BLaER1 (cell line): Measurements from ENCODE around the gene GPRC5D.

Experiments
- H3K27ac ChIP-seq: shearing (Covaris generic); formaldehyde crosslinking; 2 replicates; pipeline ENCODE4 v1.8.1; 2022
- H3K27me3 ChIP-seq: shearing (Covaris generic); formaldehyde crosslinking; 2 replicates; pipeline ENCODE4 v1.8.1; 2022
- H3K36me3 ChIP-seq: shearing (Covaris generic); formaldehyde crosslinking; 2 replicates; pipeline ENCODE4 v1.8.1; 2022
- H3K4me1 ChIP-seq: shearing (Covaris generic); formaldehyde crosslinking; 2 replicates; pipeline ENCODE4 v1.8.1; 2022
- H3K4me2 ChIP-seq: shearing (Covaris generic); formaldehyde crosslinking; 2 replicates; pipeline ENCODE4 v1.8.1; 2022
- H3K4me3 ChIP-seq: shearing (Covaris generic); formaldehyde crosslinking; 2 replicates; pipeline ENCODE4 v1.8.1; 2022
- H3K9ac ChIP-seq: shearing (Covaris generic); formaldehyde crosslinking; 2 replicates; pipeline ENCODE4 v1.8.1; 2022
- H3K9me3 ChIP-seq: shearing (Covaris generic); formaldehyde crosslinking; 2 replicates; pipeline ENCODE4 v1.8.1; 2022
- H4K20me1 ChIP-seq: shearing (Covaris generic); formaldehyde crosslinking; 2 replicates; pipeline ENCODE4 v1.8.1; 2022
- Cebpa-rat ChIP-seq: shearing (Covaris generic); IDR thresholded peaks from 2 replicates; pipeline ENCODE4 v1.8.1; 2022

GPRC5D gene

DNA sequence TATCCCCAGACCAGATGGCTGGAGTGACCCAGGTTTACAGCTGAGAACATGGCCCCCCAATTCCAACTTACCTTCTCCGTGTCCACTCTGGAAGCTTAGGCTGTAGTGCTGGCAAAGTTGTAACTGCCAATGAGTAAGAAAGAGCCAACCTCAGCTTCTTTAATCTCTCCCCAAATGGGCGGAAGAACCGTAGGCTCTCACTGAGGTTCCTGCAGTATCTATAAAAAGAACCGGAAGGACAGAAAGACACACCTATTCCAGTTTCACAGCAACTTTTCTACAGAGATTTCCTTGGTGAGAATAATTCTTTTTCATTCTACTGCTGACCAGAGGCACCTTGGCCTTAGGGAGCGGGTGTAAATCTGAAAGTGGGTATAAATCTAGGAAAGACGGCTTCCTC lies at the start of gene GPRC5D:
GPRC5D (minus strand) TSS at position 135 of the 400 bp plus-strand sequence. CDS start 1,786 bp downstream, outside the sequence.
- no peak within 1 kb of the TSS for H3K9ac ChIP-seq
- no peak for TF ChIP-seq Cebpa-rat
- H3K27me3 ChIP-seq: no peaks in the 10 kb centered on the region
- no peaks in the 10 kb centered on the region for H3K36me3 ChIP-seq
- no peak within 1 kb of the TSS for H3K27ac ChIP-seq
- H3K4me3 ChIP-seq: no peak within 1 kb of the TSS
- no peaks in the 10 kb centered on the region for H4K20me1 ChIP-seq
- no peaks in the 10 kb centered on the region for H3K4me1 ChIP-seq
- no peak within 1 kb of the TSS for H3K4me2 ChIP-seq
- no peaks in the 10 kb centered on the region; the same call in 1 of the 2 replicates for H3K9me3 ChIP-seq

DNA sequence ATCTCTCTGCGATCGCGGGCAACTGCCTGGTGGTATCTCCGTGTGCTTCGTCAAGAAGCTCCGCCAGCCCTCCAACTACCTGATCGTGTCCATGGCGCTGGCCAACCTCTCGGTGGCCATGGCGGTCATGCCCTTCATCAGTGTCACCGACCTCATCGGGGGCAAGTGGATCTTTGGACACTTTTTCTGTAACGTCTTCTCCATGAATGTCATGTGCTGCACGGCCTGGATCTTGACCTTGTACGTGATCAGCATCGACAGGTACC lies 49.7 kb upstream of the GPRC5D start:
- Histone ChIP-seq H4K20me1 (no peaks in the 10 kb centered on the region), H3K4me1 (peaks cover 23% of the 10 kb centered on the region), H3K9me3 (no peaks in the 10 kb centered on the region), H3K9ac (peak overlapping the region; percentile 71), H3K27me3 (peaks cover 24% of the 10 kb centered on the region), H3K36me3 (no peaks in the 10 kb centered on the region), H3K4me3 (peak overlapping the region; percentile 76), H3K4me2 (peak overlapping the region; percentile 100), H3K27ac (no peak overlapping the region)
- TF ChIP-seq Cebpa-rat: no peak

DNA sequence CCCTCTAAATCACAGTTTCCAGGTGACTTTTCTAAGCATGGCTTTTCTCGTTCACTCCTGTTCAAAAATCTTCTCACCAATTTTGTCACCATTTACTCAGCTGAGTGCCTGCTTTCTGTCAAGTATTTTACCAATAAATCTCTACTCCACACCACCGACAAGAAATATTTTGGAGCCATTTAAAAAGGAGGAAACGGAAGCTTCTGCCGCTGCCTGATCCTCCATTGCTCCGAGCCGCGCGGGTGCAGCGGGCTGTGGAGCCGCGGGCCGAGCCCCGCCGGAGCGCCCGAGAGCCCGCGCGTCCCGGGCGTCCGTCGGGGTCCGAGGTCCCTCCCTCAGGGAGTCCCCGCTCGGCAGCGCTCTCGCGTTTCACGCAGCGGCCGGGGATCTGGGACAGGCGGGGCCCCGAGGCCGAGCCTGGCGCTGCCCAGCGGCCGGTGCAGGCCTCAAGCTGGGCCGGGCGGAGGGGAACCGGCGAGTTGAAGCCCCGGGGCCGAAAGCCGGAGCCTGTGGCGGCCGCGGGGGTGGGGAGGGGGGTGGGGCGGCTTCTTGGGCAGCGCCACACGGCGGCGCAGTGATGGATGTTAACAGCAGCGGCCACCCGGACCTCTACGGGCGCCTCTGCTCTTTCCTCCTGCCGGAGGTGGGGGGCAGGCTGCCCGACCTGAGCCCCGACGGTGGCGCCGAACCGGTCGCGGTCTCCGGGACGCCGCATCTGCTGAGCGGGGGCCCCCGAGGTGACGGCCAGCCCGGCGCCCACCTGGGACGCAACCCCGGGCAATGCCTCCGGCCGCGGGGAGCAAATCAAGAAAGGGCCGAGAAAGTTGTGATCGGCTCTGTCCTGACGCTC lies 49.2 kb upstream of the GPRC5D start:
- Histone ChIP-seq H3K4me1 (peaks cover 23% of the 10 kb centered on the region), H3K36me3 (no peaks in the 10 kb centered on the region), H4K20me1 (no peaks in the 10 kb centered on the region), H3K9me3 (no peaks in the 10 kb centered on the region), H3K4me3 (peak overlapping the region; percentile 76), H3K9ac (peak overlapping the region; percentile 71), H3K27me3 (peaks cover 24% of the 10 kb centered on the region), H3K27ac (peak overlapping the region; percentile 49; the same call in 1 of the 2 replicates), H3K4me2 (peak overlapping the region; percentile 100)
- no peak for TF ChIP-seq Cebpa-rat

DNA sequence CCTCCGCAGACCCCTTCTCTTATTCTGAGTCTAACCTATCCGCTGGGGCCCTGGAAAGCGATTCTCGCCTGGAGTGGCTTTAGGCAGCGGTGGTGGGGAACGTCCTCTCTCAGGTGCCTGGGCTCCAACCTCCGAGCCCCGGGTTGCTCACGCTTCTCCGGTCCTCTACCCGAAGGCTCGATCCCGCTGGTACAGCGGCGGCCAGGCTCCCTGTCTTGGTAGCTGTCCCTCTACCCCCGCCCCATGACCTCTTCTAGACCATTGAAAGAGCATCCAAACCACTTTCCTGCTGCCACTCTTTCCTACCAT lies 48.6 kb upstream of the GPRC5D start:
- no peak for TF ChIP-seq Cebpa-rat
- no peaks in the 10 kb centered on the region for H4K20me1 ChIP-seq
- H3K4me2 ChIP-seq: peak overlapping the region; percentile 100
- peak overlapping the region; percentile 71 for H3K9ac ChIP-seq
- no peaks in the 10 kb centered on the region for H3K9me3 ChIP-seq
- H3K4me3 ChIP-seq: peak overlapping the region; percentile 76
- peaks cover 23% of the 10 kb centered on the region for H3K4me1 ChIP-seq
- no peaks in the 10 kb centered on the region for H3K36me3 ChIP-seq
- H3K27ac ChIP-seq: peak overlapping the region; percentile 49; the same call in 1 of the 2 replicates
- H3K27me3 ChIP-seq: peaks cover 24% of the 10 kb centered on the region

DNA sequence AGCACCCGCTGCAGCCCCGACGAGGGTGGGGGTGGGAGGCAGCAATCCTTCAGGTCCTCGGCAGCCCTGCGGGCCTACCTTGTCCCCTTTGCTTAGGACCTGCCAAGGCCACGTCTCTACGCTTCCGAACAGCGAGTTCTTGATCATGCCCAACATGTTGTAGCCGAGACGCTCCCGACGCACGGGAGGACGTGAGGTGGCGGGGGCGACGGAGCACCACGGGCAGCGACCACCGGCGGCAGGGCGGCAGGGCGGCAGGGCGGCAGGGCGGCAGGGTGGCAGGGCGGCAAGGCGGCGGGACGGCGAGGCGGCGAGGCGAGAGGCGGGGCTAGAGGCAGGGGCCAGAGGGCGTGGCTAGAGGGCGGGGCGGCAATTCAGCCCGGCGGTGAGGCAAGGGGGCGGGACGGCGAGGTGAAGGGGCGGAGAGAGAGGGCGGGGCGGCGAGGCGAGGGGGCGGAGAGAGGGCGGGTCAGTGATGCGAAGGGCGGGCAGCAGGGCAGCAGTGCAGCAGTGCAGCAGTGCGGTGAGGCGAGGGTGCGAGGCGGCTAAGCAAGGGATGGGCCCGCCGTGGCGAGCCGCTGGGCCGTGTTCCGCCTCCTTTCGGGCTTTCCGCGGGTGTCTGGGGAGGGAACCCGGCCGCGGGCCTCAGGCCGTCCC lies 48.1 kb upstream of the GPRC5D start, which contains the start of gene HEBP1:
HEBP1 (minus strand) TSS at position 307 of the 657 bp plus-strand sequence; CDS start at position 156, 151 bp downstream.
- H3K4me3 ChIP-seq: peak within 1 kb of the TSS; percentile 76
- H3K27ac ChIP-seq: peak within 1 kb of the TSS; percentile 51; the same call in 1 of the 2 replicates
- H3K4me1 ChIP-seq: peaks cover 23% of the 10 kb centered on the region
- H3K9ac ChIP-seq: peak within 1 kb of the TSS; percentile 80
- H4K20me1 ChIP-seq: no peaks in the 10 kb centered on the region
- TF ChIP-seq Cebpa-rat: no peak
- H3K4me2 ChIP-seq: peak within 1 kb of the TSS; percentile 100
- peaks cover 24% of the 10 kb centered on the region for H3K27me3 ChIP-seq
- H3K36me3 ChIP-seq: no peaks in the 10 kb centered on the region
- H3K9me3 ChIP-seq: no peaks in the 10 kb centered on the region

DNA sequence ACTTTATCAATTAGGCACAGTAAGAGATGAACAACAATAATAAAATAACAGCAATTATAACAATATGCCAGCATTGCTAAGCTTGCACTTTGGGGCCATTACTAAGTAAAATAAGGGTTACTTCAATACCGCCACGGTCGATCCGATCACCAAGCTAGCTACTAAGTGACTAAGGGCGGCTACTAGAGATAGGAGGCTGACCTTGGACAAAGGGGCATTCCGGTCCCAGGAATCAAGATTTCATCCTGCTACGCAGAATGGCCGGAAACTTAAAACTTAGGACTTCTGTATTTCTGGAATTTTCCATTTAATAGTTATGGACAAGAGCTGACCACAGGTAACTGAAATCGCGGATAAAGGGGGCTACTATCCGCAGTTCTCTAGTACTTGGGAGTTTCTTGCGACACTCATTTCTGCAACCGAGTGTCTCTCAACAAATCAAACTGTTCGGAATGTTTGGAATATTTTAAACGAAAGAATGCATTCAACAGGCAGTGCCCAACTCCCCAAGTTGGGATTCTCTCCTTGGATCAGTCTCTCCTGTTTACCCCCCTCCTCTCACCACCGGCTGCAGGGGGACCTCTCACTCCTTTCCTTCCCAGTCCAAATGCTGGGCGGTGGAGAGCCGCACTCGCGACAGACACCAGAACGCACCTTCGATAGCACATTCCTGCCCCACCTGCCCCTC lies 47.4 kb upstream of the GPRC5D start:
- peak overlapping the region; percentile 100 for H3K4me2 ChIP-seq
- peaks cover 23% of the 10 kb centered on the region for H3K4me1 ChIP-seq
- peak overlapping the region; percentile 76 for H3K4me3 ChIP-seq
- 0 out of 2 replicates have a peak, but pooled peaks have one; percentile 25 for TF ChIP-seq Cebpa-rat
- H4K20me1 ChIP-seq: no peaks in the 10 kb centered on the region
- H3K9ac ChIP-seq: peak overlapping the region; percentile 80
- H3K36me3 ChIP-seq: no peaks in the 10 kb centered on the region
- H3K27ac ChIP-seq: peak overlapping the region; percentile 51; the same call in 1 of the 2 replicates
- H3K27me3 ChIP-seq: peaks cover 24% of the 10 kb centered on the region
- no peaks in the 10 kb centered on the region for H3K9me3 ChIP-seq

DNA sequence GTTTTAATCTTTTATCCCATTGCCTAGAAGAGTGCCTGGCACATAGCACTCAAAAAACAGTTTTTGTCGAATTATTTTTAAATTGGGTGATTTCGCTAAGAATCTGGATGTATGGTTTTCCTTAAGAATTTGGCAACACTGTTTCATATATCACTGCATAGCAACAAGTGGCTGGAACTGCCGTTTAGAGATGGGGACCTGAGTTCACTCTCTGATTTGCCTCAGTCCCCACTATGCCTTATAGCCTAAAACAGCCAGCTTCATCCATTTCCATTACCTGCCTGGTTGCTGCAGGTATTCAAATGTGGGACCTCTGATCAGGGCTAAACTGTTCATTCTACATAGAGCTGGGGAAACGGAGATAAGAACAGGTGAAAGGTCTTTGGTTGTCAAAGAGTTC lies 46.3 kb upstream of the GPRC5D start:
- no peaks in the 10 kb centered on the region for H3K9me3 ChIP-seq
- no peak for TF ChIP-seq Cebpa-rat
- no peak overlapping the region for H3K4me2 ChIP-seq
- H3K9ac ChIP-seq: no peak overlapping the region
- H3K4me3 ChIP-seq: no peak overlapping the region
- peaks cover 24% of the 10 kb centered on the region for H3K27me3 ChIP-seq
- H3K4me1 ChIP-seq: peaks cover 27% of the 10 kb centered on the region
- no peaks in the 10 kb centered on the region for H4K20me1 ChIP-seq
- H3K36me3 ChIP-seq: no peaks in the 10 kb centered on the region
- H3K27ac ChIP-seq: no peak overlapping the region

DNA sequence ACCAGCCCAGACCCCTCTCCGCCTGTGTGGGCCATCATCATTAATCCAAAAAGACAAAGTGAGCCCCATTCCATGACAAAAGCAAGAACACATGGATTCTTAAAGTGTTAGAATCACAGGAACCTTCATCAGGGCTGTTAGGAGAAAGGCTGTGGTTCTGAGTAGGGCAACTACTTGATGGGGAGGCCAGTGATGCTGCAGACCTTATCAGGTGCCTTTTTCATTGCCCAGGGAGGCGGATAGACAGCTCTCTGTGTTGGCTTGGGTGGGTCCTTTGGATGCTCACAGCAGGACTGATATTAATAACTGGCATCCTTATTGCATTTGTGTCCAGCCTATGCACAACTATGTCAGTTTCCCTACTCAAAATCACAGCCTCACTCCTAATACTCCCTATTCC lies 45.8 kb upstream of the GPRC5D start:
- 0 out of 2 replicates have a peak overlapping the region, but pooled peaks have one; percentile 11 for H3K4me2 ChIP-seq
- H3K9me3 ChIP-seq: no peaks in the 10 kb centered on the region
- H3K4me3 ChIP-seq: no peak overlapping the region

DNA sequence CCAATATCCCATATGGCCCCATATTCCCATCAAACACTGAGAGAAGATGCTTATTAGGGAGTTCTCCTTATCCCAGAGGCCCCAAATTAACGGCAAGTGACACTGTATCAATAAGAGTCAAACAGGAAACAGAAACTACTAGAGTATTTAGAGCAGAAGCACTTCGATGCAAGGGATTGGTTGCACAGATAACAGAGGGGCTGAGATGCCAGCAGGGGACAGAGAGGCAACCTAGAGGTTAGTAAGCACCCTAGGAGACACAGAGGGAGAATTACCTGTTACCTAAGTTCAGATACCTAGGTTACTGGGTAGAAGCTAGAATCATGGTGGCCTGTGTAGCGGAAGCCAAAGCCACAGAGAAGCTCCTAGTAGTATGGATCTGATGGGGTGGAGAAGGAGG lies 45.2 kb upstream of the GPRC5D start:
- no peak for TF ChIP-seq Cebpa-rat
- H3K9ac ChIP-seq: no peak overlapping the region
- H3K27me3 ChIP-seq: peaks cover 18% of the 10 kb centered on the region
- H4K20me1 ChIP-seq: no peaks in the 10 kb centered on the region
- H3K4me3 ChIP-seq: no peak overlapping the region
- peak overlapping the region; percentile 11; the same call in 1 of the 2 replicates for H3K4me2 ChIP-seq
- no peaks in the 10 kb centered on the region for H3K36me3 ChIP-seq
- no peak overlapping the region for H3K27ac ChIP-seq
- H3K9me3 ChIP-seq: no peaks in the 10 kb centered on the region
- H3K4me1 ChIP-seq: peaks cover 36% of the 10 kb centered on the region

More for the DNA sequence above, 45.8 kb upstream of the GPRC5D start:
- no peak overlapping the region for H3K27ac ChIP-seq
- no peak for TF ChIP-seq Cebpa-rat
- H3K27me3 ChIP-seq: peaks cover 24% of the 10 kb centered on the region
- no peak overlapping the region for H3K9ac ChIP-seq
- H3K4me1 ChIP-seq: peaks cover 30% of the 10 kb centered on the region
- no peaks in the 10 kb centered on the region for H4K20me1 ChIP-seq
- H3K36me3 ChIP-seq: no peaks in the 10 kb centered on the region
